ENCODE data around the gene PMM1. TPM values are rescaled to one million over a fixed set of nuclear protein-coding genes. Genes with fewer than 3 reads are reported as not detected.
"Not testable (repeated sequence)": the region's sequence is repeated elsewhere in the genome, so short reads cannot be mapped to it uniquely, and the experiment has no call there.

The PMM1 gene
- polyA plus RNA-seq, 2 of the 4 experiments (the other 2 are of a cell fraction) = 23.5 to 28.7 TPM

DNA sequence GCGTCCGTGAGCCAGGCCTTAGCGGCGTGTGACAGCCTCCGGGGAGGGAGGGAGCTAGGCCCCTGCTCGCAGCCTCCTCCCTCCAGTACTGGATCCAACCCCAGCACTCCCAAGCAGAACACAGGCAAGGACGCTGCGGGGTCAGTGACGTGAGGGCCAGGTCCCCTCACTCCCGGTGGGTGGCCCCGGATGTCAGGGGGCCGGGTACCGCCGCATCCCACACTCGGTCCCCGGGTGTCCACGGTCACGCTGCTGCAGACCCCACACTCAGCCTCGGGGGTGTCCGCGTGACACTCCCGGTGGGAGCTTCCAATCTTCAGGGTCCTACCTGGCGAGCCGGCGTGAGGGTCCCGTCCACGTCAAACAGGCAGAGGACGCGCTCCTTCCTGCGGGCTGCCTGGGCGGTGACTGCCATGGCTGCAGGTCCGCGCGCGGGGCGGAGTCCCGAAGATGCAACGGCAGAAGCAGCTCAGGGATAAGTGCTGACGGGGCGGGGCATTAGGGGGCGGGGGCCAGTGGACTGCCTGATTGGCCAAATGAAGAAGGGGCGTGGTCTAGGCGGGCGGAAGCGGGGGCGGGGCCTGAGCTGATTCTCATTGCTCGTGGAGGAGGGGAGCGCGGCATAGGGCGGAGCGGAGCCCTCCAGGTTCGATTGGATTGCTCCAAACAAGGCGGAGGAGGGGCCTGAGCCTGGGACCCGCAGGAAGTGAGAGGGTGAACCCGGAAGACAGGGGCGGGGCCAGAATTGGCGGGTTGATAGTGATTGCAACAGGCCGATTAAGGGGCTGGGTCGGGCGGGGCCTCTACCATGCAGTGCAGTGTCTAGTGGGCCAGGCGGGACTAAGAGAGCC is at the start of gene PMM1 (continued):
- TF ChIP-seq, protein P1, sequence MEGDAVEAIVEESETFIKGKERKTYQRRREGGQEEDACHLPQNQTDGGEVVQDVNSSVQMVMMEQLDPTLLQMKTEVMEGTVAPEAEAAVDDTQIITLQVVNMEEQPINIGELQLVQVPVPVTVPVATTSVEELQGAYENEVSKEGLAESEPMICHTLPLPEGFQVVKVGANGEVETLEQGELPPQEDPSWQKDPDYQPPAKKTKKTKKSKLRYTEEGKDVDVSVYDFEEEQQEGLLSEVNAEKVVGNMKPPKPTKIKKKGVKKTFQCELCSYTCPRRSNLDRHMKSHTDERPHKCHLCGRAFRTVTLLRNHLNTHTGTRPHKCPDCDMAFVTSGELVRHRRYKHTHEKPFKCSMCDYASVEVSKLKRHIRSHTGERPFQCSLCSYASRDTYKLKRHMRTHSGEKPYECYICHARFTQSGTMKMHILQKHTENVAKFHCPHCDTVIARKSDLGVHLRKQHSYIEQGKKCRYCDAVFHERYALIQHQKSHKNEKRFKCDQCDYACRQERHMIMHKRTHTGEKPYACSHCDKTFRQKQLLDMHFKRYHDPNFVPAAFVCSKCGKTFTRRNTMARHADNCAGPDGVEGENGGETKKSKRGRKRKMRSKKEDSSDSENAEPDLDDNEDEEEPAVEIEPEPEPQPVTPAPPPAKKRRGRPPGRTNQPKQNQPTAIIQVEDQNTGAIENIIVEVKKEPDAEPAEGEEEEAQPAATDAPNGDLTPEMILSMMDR (IDR thresholded peaks at IDR 0.05) = no peak
- TF ChIP-seq POLR2AphosphoS2 (conservative IDR thresholded peaks at IDR 0.05; ENCODE audit: low read length) (no peak), JUN (IDR thresholded peaks at IDR 0.05) (peak in 1 of 2 experiments; percentile 36; a peak in 1 of 5 replicates)

GRCh38 chr22:41638748-41639147 is 49.1 kb upstream of the PMM1 start:
- FAIRE-seq = no peak
- peak in 1 of 2 experiments; percentile 66 for DNase-seq (ENCODE audit: low read depth in 1 of 2, low spot score in 1 of 2)
- Histone ChIP-seq H3K4me3 (no peak overlapping the region), H3K27ac (peak overlapping the region; percentile 25 to 63; a peak in 4 of 6 replicates), H3K9me3 (no peaks in the 10 kb centered on the region), H3K4me1 (peaks cover 37% of the 10 kb centered on the region), H3K4me2 (peak overlapping the region; percentile 54)
- 50% methylated on average over 5 of the region's 5 CpGs for WGBS (ENCODE audit: missing lambda C conversion rate)
- no peak for TF ChIP-seq EP300 (IDR thresholded peaks at IDR 0.05)
- no peak for TF ChIP-seq CHD2 (IDR thresholded peaks at IDR 0.05; ENCODE audit: low read length, partially characterized antibody)
- no peak for TF ChIP-seq FOSL2 (IDR thresholded peaks at IDR 0.05)
- TF ChIP-seq FOSL2 (CRISPR knock-in tag; IDR thresholded peaks at IDR 0.05) = peak; percentile 33; the same call in 1 of the 2 replicates
- POLR2A ChIA-PET = interaction anchor here (0.7 kb wide), 1 partner anchor 327 kb away, joined by 6 read pairs; no protein-coding TSS in a partner anchor
- CTCF ChIA-PET = interaction anchor here (0.9 to 2.6 kb wide), 4 partner anchors 16 to 95 kb away, joined by 3 to 11 read pairs (median 4); no protein-coding TSS in a partner anchor
- peak; percentile 30 to 54; a peak in 5 of 6 replicates for ATAC-seq

GRCh38 chr22:41638124-41638523 is 48.5 kb upstream of the PMM1 start:
- peaks cover 37% of the 10 kb centered on the region for H3K4me1 ChIP-seq
- peak overlapping the region; percentile 54 to 63 for H3K27ac ChIP-seq
- ChIA-PET CTCF (interaction anchor here (0.9 to 2.6 kb wide), 4 partner anchors 16 to 41 kb away, joined by 3 to 11 read pairs (median 4); no protein-coding TSS in a partner anchor), POLR2A (interaction anchor here (0.7 kb wide), 1 partner anchor 326 kb away, joined by 6 read pairs; no protein-coding TSS in a partner anchor)
- H3K9me3 ChIP-seq = no peaks in the 10 kb centered on the region
- H3K4me3 ChIP-seq = no peak overlapping the region
- TF ChIP-seq CEBPB (IDR thresholded peaks at IDR 0.05) (peak in 1 of 2 experiments; percentile 53; a peak in 2 of 4 replicates), EP300 (IDR thresholded peaks at IDR 0.05) (no peak)
- TF ChIP-seq, protein P2, sequence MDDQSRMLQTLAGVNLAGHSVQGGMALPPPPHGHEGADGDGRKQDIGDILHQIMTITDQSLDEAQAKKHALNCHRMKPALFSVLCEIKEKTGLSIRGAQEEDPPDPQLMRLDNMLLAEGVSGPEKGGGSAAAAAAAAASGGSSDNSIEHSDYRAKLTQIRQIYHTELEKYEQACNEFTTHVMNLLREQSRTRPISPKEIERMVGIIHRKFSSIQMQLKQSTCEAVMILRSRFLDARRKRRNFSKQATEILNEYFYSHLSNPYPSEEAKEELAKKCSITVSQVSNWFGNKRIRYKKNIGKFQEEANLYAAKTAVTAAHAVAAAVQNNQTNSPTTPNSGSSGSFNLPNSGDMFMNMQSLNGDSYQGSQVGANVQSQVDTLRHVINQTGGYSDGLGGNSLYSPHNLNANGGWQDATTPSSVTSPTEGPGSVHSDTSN (IDR thresholded peaks at IDR 0.05) = no peak
- WGBS (ENCODE audit: missing lambda C conversion rate) = 47% methylated on average over 5 of the region's 5 CpGs
- ATAC-seq (peak; percentile 39 to 43; a peak in 4 of 6 replicates), FAIRE-seq (no peak), DNase-seq (ENCODE audit: low read depth in 1 of 2, low spot score in 1 of 2) (peak in 1 of 2 experiments; percentile 42)
- peak overlapping the region; percentile 54 for H3K4me2 ChIP-seq

- DNase-seq (ENCODE audit: low read depth in 1 of 2, low spot score in 1 of 2); FAIRE-seq; H3K9me3 ChIP-seq; ATAC-seq; POLR2A ChIA-PET; H3K4me3 ChIP-seq: not testable (repeated sequence)
- Histone ChIP-seq H3K4me2 (peak overlapping the region; percentile 54), H3K27ac (peak overlapping the region; percentile 54 to 58), H3K4me1 (peaks cover 37% of the 10 kb centered on the region)
- CTCF ChIA-PET = interaction anchor here (0.8 to 2.6 kb wide), 4 partner anchors 17 to 40 kb away, joined by 3 to 11 read pairs (median 4); no protein-coding TSS in a partner anchor
- 100% methylated on average over 3 of the region's 8 CpGs for WGBS (ENCODE audit: missing lambda C conversion rate)
Observed at GRCh38 chr22:41637623-41638022, 48.0 kb upstream of the PMM1 start.

DNA sequence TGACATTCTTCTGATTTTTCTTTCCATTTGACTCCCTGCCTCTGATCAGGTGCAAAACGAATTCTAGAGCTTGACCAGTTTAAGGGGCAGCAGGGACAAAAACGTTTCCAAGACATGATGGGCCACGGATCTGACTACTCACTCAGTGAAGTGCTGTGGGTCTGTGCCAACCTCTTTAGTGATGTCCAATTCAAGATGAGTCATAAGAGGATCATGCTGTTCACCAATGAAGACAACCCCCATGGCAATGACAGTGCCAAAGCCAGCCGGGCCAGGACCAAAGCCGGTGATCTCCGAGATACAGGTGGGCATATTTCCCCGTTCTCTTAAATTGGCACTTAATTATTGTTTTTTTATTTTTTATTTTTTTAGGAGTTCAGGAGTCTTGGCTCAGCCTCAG is 46.8 kb upstream of the PMM1 start:
- peak overlapping the region; percentile 54 to 62; a peak in 3 of 6 replicates for H3K27ac ChIP-seq
- peaks cover 37% of the 10 kb centered on the region for H3K4me1 ChIP-seq
- TF ChIP-seq, protein P3, sequence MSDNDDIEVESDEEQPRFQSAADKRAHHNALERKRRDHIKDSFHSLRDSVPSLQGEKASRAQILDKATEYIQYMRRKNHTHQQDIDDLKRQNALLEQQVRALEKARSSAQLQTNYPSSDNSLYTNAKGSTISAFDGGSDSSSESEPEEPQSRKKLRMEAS (IDR thresholded peaks at IDR 0.05) = 0 out of 2 replicates have a peak, but pooled peaks have one; percentile 19
- TF ChIP-seq RFX5 (IDR thresholded peaks at IDR 0.05) (no peak), HEYL (CRISPR knock-in tag; IDR thresholded peaks at IDR 0.05) (no peak), JUNB (IDR thresholded peaks at IDR 0.05) (0 out of 2 replicates have a peak, but pooled peaks have one; percentile 15), FOSL2 (IDR thresholded peaks at IDR 0.05) (0 out of 2 replicates have a peak, but pooled peaks have one; percentile 25), FOSL2 (CRISPR knock-in tag; IDR thresholded peaks at IDR 0.05) (peak; percentile 79)
- TF ChIP-seq, protein P1 (IDR thresholded peaks at IDR 0.05) = no peak
- peak; percentile 80 to 89; a peak in 5 of 6 replicates for ATAC-seq
- FAIRE-seq = no peak
- no peaks in the 10 kb centered on the region for H3K9me3 ChIP-seq
- peak in 1 of 2 experiments; percentile 33 for DNase-seq (ENCODE audit: low read depth in 1 of 2, low spot score in 1 of 2)
- CTCF ChIA-PET = interaction anchor here (0.8 to 1.0 kb wide), 3 partner anchors 30 to 46 kb away, joined by 3 read pairs; partner anchors contain the start of gene PMM1
- POLR2A ChIA-PET = no interaction called here
- H3K4me3 ChIP-seq = no peak overlapping the region
- peak overlapping the region; percentile 25 for H3K4me2 ChIP-seq
- 18% methylated on average over 7 of the region's 7 CpGs for WGBS (ENCODE audit: missing lambda C conversion rate)

DNA sequence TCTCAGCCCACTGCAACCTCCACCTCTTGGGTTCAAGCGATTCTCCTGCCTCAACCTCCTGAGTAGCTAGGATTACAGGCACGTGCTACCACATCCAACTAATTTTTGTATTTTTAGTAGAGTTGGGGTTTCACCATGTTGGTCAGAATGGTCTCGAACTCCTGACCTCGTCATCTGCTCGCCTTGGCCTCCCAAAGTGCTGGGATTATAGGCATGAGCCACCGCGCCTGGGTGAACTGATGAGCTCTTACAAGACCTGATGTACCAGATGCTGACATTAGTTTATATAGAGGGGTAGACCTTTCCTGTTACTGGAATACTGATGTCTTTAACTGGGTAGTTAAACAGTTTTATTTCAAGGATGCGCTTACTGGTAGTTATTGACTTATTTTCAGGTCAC is 45.0 kb upstream of the PMM1 start:
- H3K4me2 ChIP-seq; POLR2A ChIA-PET; H3K9me3 ChIP-seq; H3K27ac ChIP-seq; ATAC-seq; H3K4me3 ChIP-seq; DNase-seq (ENCODE audit: low read depth in 1 of 2, low spot score in 1 of 2); FAIRE-seq: not testable (repeated sequence)
- CTCF ChIA-PET = interaction anchor here (0.8 kb wide), 1 partner anchor 63 kb away, joined by 5 read pairs; no protein-coding TSS in a partner anchor
- WGBS (ENCODE audit: missing lambda C conversion rate) = 95% methylated on average over 8 of the region's 8 CpGs
- peaks cover 37% of the 10 kb centered on the region for H3K4me1 ChIP-seq
